K562 (cell line): ENCODE results near the gene REX1BD. TPM values are rescaled to one million over a fixed set of nuclear protein-coding genes. Genes with fewer than 3 reads are reported as not detected.

Source experiments
- ATAC-seq: fragments of 200-7000 bp; cut with Tn5 transposase; 3 replicates; pipeline ENCODE4 v1.9.1; 2020; ENCODE audit warnings: moderate library complexity
- BruUV-seq: library from RNA; stranded (reverse); fragments of 400-500 nt; replicated peaks from 2 replicates; lab custom pipeline; 2021; lab: Mats Ljungman, UMichigan
- CTCF ChIA-PET: fragments of 300-600 bp; formaldehyde crosslinking; extraction: SDS; loops from one replicate; lab custom pipeline; 2021; ENCODE audit warnings: low intra/inter-chr PET ratio; lab: Yijun Ruan, JAX
- POLR2A ChIA-PET: fragments of 300-600, 350-650 bp; sonication (Branson Sonifier 250); formaldehyde crosslinking; extraction: SDS; loops from one replicate; lab custom pipeline; 2021; ENCODE audit warnings: antibody characterized with exemption, inconsistent platforms; lab: Yijun Ruan, JAX
- DNase-seq, 4 experiments: peaks; one replicate each; pipeline versions ENCODE4 v3.0.0 to v3.0.0-alpha.2; 2011 to 2018; ENCODE audit warnings: low spot score in 3 of 4, mixed read lengths in 3 of 4; ENCODE audit errors: extremely low read depth in 1 of 4
- FAIRE-seq: peaks from 2 replicates; lab custom pipeline; 2011; peaks lifted over from hg19 to GRCh38; lab: Jason Lieb, UNC
- H2AFZ ChIP-seq: 2 replicates; pipeline ENCODE4 v1.6.0; 2011; ENCODE audit warnings: low read depth, low read length, control low read depth, inconsistent platforms
- H3K27ac ChIP-seq: fragments of 200-600 bp; 3 replicates; pipeline ENCODE4 v1.8.0; 2011; ENCODE audit warnings: low read depth, mild to moderate bottlenecking, control low read depth, inconsistent platforms, low read length, moderate library complexity, mixed read lengths; ENCODE audit errors: extremely low read depth
- H3K27me3 ChIP-seq, 2 experiments: fragments of 300-600 bp in 1 of 2; 2 replicates in 1 of 2; 3 replicates in 1 of 2; pipeline versions ENCODE4 v1.6.0 to v1.8.0; 2011; ENCODE audit warnings: inconsistent platforms in 2 of 2, low read length in 2 of 2, mild to moderate bottlenecking in 1 of 2, mixed read lengths in 1 of 2, moderate library complexity in 1 of 2; ENCODE audit not compliant: control insufficient read depth in 2 of 2, insufficient read depth in 2 of 2
- H3K36me3 ChIP-seq: fragments of 300-600 bp; 3 replicates; pipeline ENCODE4 v1.8.0; 2011; ENCODE audit warnings: mild to moderate bottlenecking, low read length, inconsistent platforms; ENCODE audit not compliant: control insufficient read depth, insufficient read depth
- H3K4me1 ChIP-seq, 2 experiments: fragments of 200-600 bp in 1 of 2; replicated peaks in 1 of 2; 2 replicates in 1 of 2; 3 replicates in 1 of 2; pipeline versions ENCODE4 v1.5.1 to v1.8.0; 2011; ENCODE audit warnings: inconsistent platforms in 2 of 2, low read length in 2 of 2, mild to moderate bottlenecking in 1 of 2, mixed read lengths in 1 of 2, moderate library complexity in 1 of 2; ENCODE audit not compliant: control insufficient read depth in 2 of 2, insufficient read depth in 2 of 2
- H3K4me2 ChIP-seq: 2 replicates; pipeline ENCODE4 v1.6.1; 2011; ENCODE audit warnings: low read length, control low read depth, inconsistent platforms, mixed read lengths; ENCODE audit not compliant: insufficient read depth
- H3K4me3 ChIP-seq: fragments of 200-600 bp; sonication (generic), shearing (Covaris generic); 2 replicates; pipeline ENCODE4 v1.5.1; 2016; ENCODE audit warnings: control low read depth, inconsistent platforms
- H3K79me2 ChIP-seq: fragments of 200-600 bp; 3 replicates; pipeline ENCODE4 v1.8.0; 2011; ENCODE audit warnings: low read length, inconsistent platforms; ENCODE audit not compliant: control insufficient read depth, insufficient read depth
- H3K9ac ChIP-seq, 2 experiments: 2 replicates each; pipeline versions ENCODE4 v1.6.0 to v1.6.1; 2011; ENCODE audit warnings: low read depth in 2 of 2, low read length in 2 of 2, control low read depth in 1 of 2, inconsistent platforms in 1 of 2, mild to moderate bottlenecking in 1 of 2, mixed read lengths in 1 of 2; ENCODE audit not compliant: insufficient read depth in 1 of 2
- H3K9me1 ChIP-seq: one replicate; pipeline ENCODE4 v1.6.0; 2011; ENCODE audit warnings: inconsistent platforms, mild to moderate bottlenecking, low read length, moderate library complexity; ENCODE audit not compliant: control insufficient read depth, insufficient read depth
- H3K9me3 ChIP-seq: replicated peaks from 2 replicates; pipeline ENCODE4 v1.5.1; 2011; ENCODE audit warnings: low read depth, low read length, inconsistent platforms; ENCODE audit not compliant: control insufficient read depth, insufficient read depth
- H4K20me1 ChIP-seq: replicated peaks from 2 replicates; pipeline ENCODE4 v1.6.1; 2011; ENCODE audit warnings: low read length, inconsistent platforms, mixed read lengths; ENCODE audit not compliant: control insufficient read depth, insufficient read depth
- CC2D1A ChIP-seq: fragments of 450-650 bp; IDR thresholded peaks from 2 replicates; pipeline ENCODE4 v1.6.1; 2017; ENCODE audit warnings: mild to moderate bottlenecking
- EZH2 ChIP-seq: IDR thresholded peaks from 2 replicates; pipeline ENCODE4 v1.6.1; 2012; ENCODE audit warnings: low read depth, mild to moderate bottlenecking, inconsistent platforms, low read length, borderline replicate concordance
- KLF1 ChIP-seq: fragments of 450-650 bp; IDR thresholded peaks from 2 replicates; pipeline ENCODE4 v1.6.1; 2016; ENCODE audit warnings: missing genetic modification characterization, missing compliant biosample characterization
- NFE2 ChIP-seq: IDR thresholded peaks from 2 replicates; pipeline ENCODE4 v1.6.1; 2014; ENCODE audit warnings: antibody characterized with exemption, low read depth
- NR1H2 ChIP-seq: sonication (generic); formaldehyde crosslinking; IDR thresholded peaks from 2 replicates; pipeline ENCODE4 v1.4.0; 2020; ENCODE audit warnings: mild to moderate bottlenecking, missing genetic modification reagents
- ZEB2 ChIP-seq: fragments of 450-650 bp; IDR thresholded peaks from 2 replicates; pipeline ENCODE4 v1.6.1; 2016
- ZNF212 ChIP-seq: fragments of 450-650 bp; formaldehyde crosslinking; IDR thresholded peaks from 2 replicates; pipeline ENCODE4 v1.4.0; 2020; ENCODE audit warnings: mild to moderate bottlenecking
- ZNF551 ChIP-seq: fragments of 250-450 bp; sonication (Bioruptor Pico); IDR thresholded peaks from 2 replicates; pipeline ENCODE4 v1.5.0; 2021; ENCODE audit warnings: mild to moderate bottlenecking, moderate library complexity
- WGBS: fragments of 100-300 bp; shearing (Covaris generic); methylation state at CpG from one replicate; pipeline ENCODE4 v1.1.6; 2016; ENCODE audit warnings: low coverage, mixed read lengths; ENCODE audit not compliant: insufficient coverage; ENCODE audit errors: missing lambda C conversion rate; 5-methylcytosine and 5-hydroxymethylcytosine counted together
- in situ Hi-C: fragments of 300-500 bp; cut with MboI; formaldehyde crosslinking; loops from 4 replicates; pipeline ENCODE4 v1.15.0; 2018; ENCODE audit warnings: inconsistent platforms, mixed read lengths
- intact Hi-C: fragments of 100-400 bp; cut with micrococcal nuclease; formaldehyde crosslinking; loops from 2 replicates; pipeline ENCODE4 v1.14.2; 2022
- polyA plus RNA-seq, 8 experiments: library from polyadenylated mRNA; depleted of rRNA in 4 of 8; stranded (reverse) in 5 of 8; unstranded in 3 of 8; fragments of >200 nt; fragmentation: Nextera tagmentation in 2 of 8; fragmentation: Illumina TruSeq in 1 of 8; extraction: Ambion mirVana in 2 of 8; extraction: Trizol in 1 of 8; gene quantifications; 2 replicates each; pipeline versions ENCODE4 v1.2.1 to v1.2.3, GENCODE V29; 2011 to 2014; ENCODE audit warnings: inconsistent platforms in 1 of 8, missing spikeins in 1 of 8
- total RNA-seq, 7 experiments: library from RNA; depleted of rRNA in 6 of 7; stranded (reverse); fragments of >200 nt in 6 of 7; fragmentation: Illumina TruSeq in 2 of 7; extraction: Trizol in 2 of 7; gene quantifications; 2 replicates each; pipeline versions ENCODE4 v1.2.1 to v1.2.3, GENCODE V29; 2011 to 2021; ENCODE audit warnings: low replicate concordance in 1 of 7
- TF ChIP-seq, protein P1 (sequence below), 2 experiments: fragments of 450-650 bp in 1 of 2; sonication (generic) in 1 of 2; formaldehyde crosslinking; conservative IDR thresholded peaks; 2 replicates each; pipeline versions ENCODE4 v1.4.0 to v1.8.1; 2020 to 2022; ENCODE audit warnings: mild to moderate bottlenecking in 1 of 2, missing genetic modification reagents in 1 of 2

REX1BD gene
- total and polyA plus RNA-seq, 9 of the 15 experiments (the other 6 are each of a cell fraction or from before 2014, with no cell fraction given): 1.9 to 136 (median 13.8) TPM

- ChIA-PET POLR2A (no interaction called here), CTCF (no interaction called here)
- WGBS: 14% methylated on average over 19 of the region's 65 CpGs
- H3K9me1 ChIP-seq: no peaks in the 10 kb centered on the region
- no TSS peak for BruUV-seq
- H3K4me2 ChIP-seq: no peak overlapping the region
- no peak for FAIRE-seq
- H4K20me1 ChIP-seq: peaks cover 22% of the 10 kb centered on the region
- H3K27me3 ChIP-seq: peaks cover 32 to 57% of the 10 kb centered on the region in 2 experiments
- peak in 2 of 4 experiments; percentile 48 to 54 for DNase-seq
- intact Hi-C loops (no loop called here), in situ Hi-C loops (no loop called here)
- H3K9ac ChIP-seq: no peak overlapping the region; a peak in 1 of 4 replicates
- no peaks in the 10 kb centered on the region for H3K79me2 ChIP-seq
- no peak overlapping the region for H3K27ac ChIP-seq
- ATAC-seq: no peak
- H3K9me3 ChIP-seq: no peaks in the 10 kb centered on the region
- TF ChIP-seq NFE2 (no peak), CC2D1A (no peak), ZNF212 (CRISPR knock-in tag) (no peak), ZEB2 (no peak), EZH2 (0 out of 2 replicates have a peak, but pooled peaks have one; percentile 65), ZNF551 (CRISPR knock-in tag) (no peak), NR1H2 (CRISPR knock-in tag) (no peak), KLF1 (tag) (no peak)
- TF ChIP-seq, protein P1, sequence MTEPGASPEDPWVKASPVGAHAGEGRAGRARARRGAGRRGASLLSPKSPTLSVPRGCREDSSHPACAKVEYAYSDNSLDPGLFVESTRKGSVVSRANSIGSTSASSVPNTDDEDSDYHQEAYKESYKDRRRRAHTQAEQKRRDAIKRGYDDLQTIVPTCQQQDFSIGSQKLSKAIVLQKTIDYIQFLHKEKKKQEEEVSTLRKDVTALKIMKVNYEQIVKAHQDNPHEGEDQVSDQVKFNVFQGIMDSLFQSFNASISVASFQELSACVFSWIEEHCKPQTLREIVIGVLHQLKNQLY (CRISPR knock-in tag; conservative IDR thresholded peaks at IDR 0.05): no peak
- peaks cover 0 to 49% of the 10 kb centered on the region in 2 experiments; a peak in 2 of 5 replicates for H3K4me1 ChIP-seq
- H2AFZ ChIP-seq: no peak overlapping the region
- H3K36me3 ChIP-seq: no peaks in the 10 kb centered on the region
- H3K4me3 ChIP-seq: no peak overlapping the region
These were observed 17.1 kb downstream of the REX1BD start for GRCh38 chr19:18605546-18606280.
